ENCODE data around the gene HDAC7.
A peak's percentile ranks its signal among the peaks of the same experiment; 100 is the strongest.

GRCh38 chr12:47742253-47742825 lies 77.4 kb downstream of the HDAC7 start:
- TF ChIP-seq CTCF (conservative IDR thresholded peaks at IDR 0.05; ENCODE audit: low read length) (peak; percentile 99), EZH2phosphoT487 (IDR thresholded peaks at IDR 0.05; ENCODE audit: borderline replicate concordance) (no peak)
